HG02970 (cell line): Measurements from ENCODE around the gene TMEM247.

Source experiments
- ATAC-seq: cut with Tn5 transposase; IDR thresholded peaks from one replicate; pipeline ENCODE4 v1.9.1; 2021; ENCODE audit warnings: mild to moderate bottlenecking, moderate library complexity, moderate number of reproducible peaks; ENCODE audit not compliant: unreplicated experiment, low FRiP score

The TMEM247 gene

GRCh38 chr2:46479265-46479664, at the start of gene TMEM247:
TSS of gene TMEM247 (plus strand) at chr2:46479565.
- no peak for ATAC-seq

GRCh38 chr2:46430413-46430812, 49.0 kb upstream of the TMEM247 start:
- no peak for ATAC-seq

- ATAC-seq, result no peak
Measured at GRCh38 chr2:46430992-46431391, 48.4 kb upstream of the TMEM247 start.

GRCh38 chr2:46431481-46432235, 47.7 kb upstream of the TMEM247 start:
- no peak for ATAC-seq

GRCh38 chr2:46434851-46435273, 44.5 kb upstream of the TMEM247 start:
- ATAC-seq, result no peak

- ATAC-seq, result no peak
Measured at GRCh38 chr2:46435353-46435752, 44.0 kb upstream of the TMEM247 start.

- ATAC-seq, result no peak
Measured at GRCh38 chr2:46435796-46436360, 43.5 kb upstream of the TMEM247 start.

GRCh38 chr2:46436800-46437199, 42.6 kb upstream of the TMEM247 start:
- ATAC-seq, result no peak

- ATAC-seq, result no peak
Measured at GRCh38 chr2:46438102-46438501, 41.3 kb upstream of the TMEM247 start.

GRCh38 chr2:46438794-46439193, 40.6 kb upstream of the TMEM247 start:
- no peak for ATAC-seq

- ATAC-seq, result no peak
Measured at GRCh38 chr2:46439582-46439981, 39.8 kb upstream of the TMEM247 start.

GRCh38 chr2:46441838-46442712, 37.3 kb upstream of the TMEM247 start:
- no peak for ATAC-seq

GRCh38 chr2:46444732-46445131, 34.6 kb upstream of the TMEM247 start:
- no peak for ATAC-seq

- no peak for ATAC-seq
Measured at GRCh38 chr2:46445556-46445955, 33.8 kb upstream of the TMEM247 start.

- ATAC-seq, result no peak
Measured at GRCh38 chr2:46446871-46447568, 32.3 kb upstream of the TMEM247 start.

- no peak for ATAC-seq
Measured at GRCh38 chr2:46447649-46448048, 31.7 kb upstream of the TMEM247 start.

- ATAC-seq, result no peak
Measured at GRCh38 chr2:46448111-46448510, 31.3 kb upstream of the TMEM247 start.

GRCh38 chr2:46448641-46449040, 30.7 kb upstream of the TMEM247 start:
- no peak for ATAC-seq

- no peak for ATAC-seq
Measured at GRCh38 chr2:46449700-46450099, 29.7 kb upstream of the TMEM247 start.

GRCh38 chr2:46451131-46451711, 28.1 kb upstream of the TMEM247 start:
- ATAC-seq, result no peak
